Testis (tissue), 3 donors: ENCODE measurements around the gene TNFAIP8L1. TPM values are rescaled to one million over a fixed set of nuclear protein-coding genes. Genes with fewer than 3 reads are reported as not detected.

Experiments
- DNase-seq: peaks from one replicate; pipeline ENCODE4 v3.0.0-alpha.2; 2019
- H3K27ac ChIP-seq, 2 donors: fragments of 200-600 bp; sonication (generic); one replicate each; pipeline ENCODE4 v1.5.1; 2019
- H3K27me3 ChIP-seq: fragments of 200-600 bp; sonication (generic); one replicate; pipeline ENCODE4 v1.5.1; 2019
- H3K36me3 ChIP-seq: fragments of 200-600 bp; sonication (generic); one replicate; pipeline ENCODE4 v1.5.1; 2017; ENCODE audit warnings: low read depth; ENCODE audit errors: missing control alignments
- H3K4me1 ChIP-seq: fragments of 200-600 bp; sonication (generic); one replicate; pipeline ENCODE4 v1.5.1; 2019
- H3K4me3 ChIP-seq, 2 donors: fragments of 200-600 bp; sonication (generic); one replicate each; pipeline ENCODE4 v1.5.1; 2017 to 2019
- H3K9me3 ChIP-seq: fragments of 200-600 bp; sonication (generic); one replicate; pipeline ENCODE4 v1.5.1; 2017
- POLR2A ChIP-seq: fragments of 450-650 bp; IDR thresholded peaks from one replicate; pipeline ENCODE4 v1.6.1; 2017; ENCODE audit warnings: antibody characterized with exemption, mild to moderate bottlenecking, moderate library complexity
- WGBS, 2 donors: methylation state at CpG; one replicate each; pipeline ENCODE4 v1.1.5; 2018; 5-methylcytosine and 5-hydroxymethylcytosine counted together
- intact Hi-C: fragments of 100-400 bp; cut with DNase I; formaldehyde crosslinking; loops from one replicate; pipeline ENCODE4 v1.15.1; 2023; ENCODE audit warnings: low total_unique reads
- polyA plus RNA-seq: library from polyadenylated mRNA; stranded (reverse); fragments of 350-450 nt; fragmentation: Illumina TruSeq; extraction: RNeasy Lipid Tissue Mini Kit (QIAGEN cat#74804); gene quantifications from one replicate; pipeline ENCODE4 v1.2.3, GENCODE V29; 2014; ENCODE audit warnings: low read depth, low replicate concordance; ENCODE audit not compliant: insufficient read depth
- total RNA-seq, 2 donors: library from RNA; depleted of rRNA; stranded (reverse); fragments of >200 nt; gene quantifications; one replicate each; pipeline ENCODE4 v1.2.3, GENCODE V29; 2016
- TF ChIP-seq, protein P1 (sequence below), 3 experiments: fragments of 450-650 bp in 2 of 3; fragments of 200-600 bp in 1 of 3; sonication (generic) in 1 of 3; IDR thresholded peaks; one replicate each; pipeline ENCODE4 v1.5.1; 2016 to 2019; ENCODE audit warnings: antibody characterized with exemption in 3 of 3, mild to moderate bottlenecking in 2 of 3, moderate library complexity in 1 of 3

The TNFAIP8L1 gene
- total and polyA plus RNA-seq, 3 donors from 2014 or later: 9.7 to 15.9 (median 13.4) TPM

DNA sequence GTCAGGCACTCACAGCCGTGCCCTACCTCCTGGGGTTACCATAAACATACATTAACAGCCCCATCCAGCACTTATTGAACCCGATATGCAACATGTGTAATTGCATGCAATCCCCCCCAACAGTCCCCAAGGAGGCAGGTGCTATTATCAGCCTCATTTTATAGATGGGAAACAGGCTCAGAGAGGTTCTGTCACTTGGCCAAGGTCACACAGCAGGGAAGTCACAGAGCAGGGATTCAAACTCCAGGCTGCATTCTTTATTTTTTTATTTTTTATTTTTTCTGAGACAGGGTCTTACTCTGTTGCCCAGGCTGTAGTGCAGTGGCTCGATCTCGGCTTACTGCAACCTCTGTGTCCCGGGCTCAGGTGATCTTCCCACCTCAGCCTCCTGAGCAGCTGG is 38.4 kb upstream of the TNFAIP8L1 start:
- no peak for TF ChIP-seq POLR2A
- no peaks in the 10 kb centered on the region for H3K4me1 ChIP-seq
- intact Hi-C loops: no loop called here
- no peaks in the 10 kb centered on the region for H3K36me3 ChIP-seq
- DNase-seq: no peak
- no peaks in the 10 kb centered on the region for H3K9me3 ChIP-seq
- H3K4me3 ChIP-seq: no peak overlapping the region
- WGBS, 2 donors: 64 to 72% methylated on average over 5 of the region's 5 CpGs
- no peaks in the 10 kb centered on the region for H3K27me3 ChIP-seq
- H3K27ac ChIP-seq: no peak overlapping the region

DNA sequence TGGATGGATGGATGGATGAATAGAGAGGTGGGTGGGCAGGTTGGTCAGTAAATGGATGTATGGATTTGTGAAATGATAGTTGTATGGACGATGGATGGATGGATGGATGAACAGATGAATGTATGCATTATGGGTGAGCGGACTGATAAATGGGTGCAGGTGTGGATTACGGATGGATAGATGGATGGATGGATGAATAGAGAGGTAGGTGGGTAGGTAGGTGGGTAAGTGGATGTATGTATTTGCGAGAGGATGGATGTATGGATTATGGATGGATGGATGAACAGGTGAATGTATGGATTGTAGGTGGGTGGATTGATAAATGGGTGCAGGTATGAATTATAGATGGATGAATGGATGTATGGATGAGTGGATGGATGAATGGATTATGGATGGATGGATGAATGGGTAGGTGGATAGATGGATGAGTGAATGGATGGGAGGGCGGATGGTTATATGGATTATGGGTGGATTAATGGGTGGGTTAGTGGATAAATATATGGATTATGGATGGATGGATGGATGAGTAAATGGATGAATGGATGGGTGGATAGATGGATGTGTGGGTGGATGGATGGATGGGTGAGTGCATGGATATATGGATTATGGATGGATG is 37.0 kb upstream of the TNFAIP8L1 start:
- H3K4me1 ChIP-seq: no peaks in the 10 kb centered on the region
- DNase-seq: no peak
- intact Hi-C loops: no loop called here
- no peak overlapping the region for H3K27ac ChIP-seq
- H3K36me3 ChIP-seq: no peaks in the 10 kb centered on the region
- H3K4me3 ChIP-seq: no peak overlapping the region
- TF ChIP-seq, protein P1, sequence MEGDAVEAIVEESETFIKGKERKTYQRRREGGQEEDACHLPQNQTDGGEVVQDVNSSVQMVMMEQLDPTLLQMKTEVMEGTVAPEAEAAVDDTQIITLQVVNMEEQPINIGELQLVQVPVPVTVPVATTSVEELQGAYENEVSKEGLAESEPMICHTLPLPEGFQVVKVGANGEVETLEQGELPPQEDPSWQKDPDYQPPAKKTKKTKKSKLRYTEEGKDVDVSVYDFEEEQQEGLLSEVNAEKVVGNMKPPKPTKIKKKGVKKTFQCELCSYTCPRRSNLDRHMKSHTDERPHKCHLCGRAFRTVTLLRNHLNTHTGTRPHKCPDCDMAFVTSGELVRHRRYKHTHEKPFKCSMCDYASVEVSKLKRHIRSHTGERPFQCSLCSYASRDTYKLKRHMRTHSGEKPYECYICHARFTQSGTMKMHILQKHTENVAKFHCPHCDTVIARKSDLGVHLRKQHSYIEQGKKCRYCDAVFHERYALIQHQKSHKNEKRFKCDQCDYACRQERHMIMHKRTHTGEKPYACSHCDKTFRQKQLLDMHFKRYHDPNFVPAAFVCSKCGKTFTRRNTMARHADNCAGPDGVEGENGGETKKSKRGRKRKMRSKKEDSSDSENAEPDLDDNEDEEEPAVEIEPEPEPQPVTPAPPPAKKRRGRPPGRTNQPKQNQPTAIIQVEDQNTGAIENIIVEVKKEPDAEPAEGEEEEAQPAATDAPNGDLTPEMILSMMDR (IDR thresholded peaks at IDR 0.05): no peak
- TF ChIP-seq POLR2A: no peak
- no peaks in the 10 kb centered on the region for H3K9me3 ChIP-seq
- no peaks in the 10 kb centered on the region for H3K27me3 ChIP-seq
- 87 to 92% methylated on average over 5 of the region's 5 CpGs for WGBS, 2 donors

DNA sequence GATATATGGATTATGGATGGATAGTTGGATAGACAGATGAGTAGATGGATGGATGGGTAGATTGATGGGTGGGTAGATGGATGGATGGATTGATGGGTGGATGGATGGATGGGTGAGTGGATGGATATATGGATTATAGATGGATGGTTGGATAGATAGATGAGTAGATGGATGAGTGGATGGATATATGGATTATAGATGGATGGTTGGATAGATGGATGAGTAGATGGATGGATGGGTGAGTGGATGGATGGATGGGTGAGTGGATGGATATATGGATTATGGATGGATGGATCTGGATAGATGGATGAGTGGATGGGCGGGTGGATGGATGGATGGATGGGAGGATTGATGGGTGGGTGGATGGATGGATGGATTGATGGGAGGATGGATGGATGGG is 36.4 kb upstream of the TNFAIP8L1 start:
- H3K36me3 ChIP-seq: no peaks in the 10 kb centered on the region
- H3K27ac ChIP-seq: no peak overlapping the region
- no peaks in the 10 kb centered on the region for H3K4me1 ChIP-seq
- no peaks in the 10 kb centered on the region for H3K27me3 ChIP-seq
- H3K4me3 ChIP-seq: no peak overlapping the region
- 88 to 89% methylated on average over 1 of the region's 1 CpG for WGBS, 2 donors
- intact Hi-C loops: no loop called here
- TF ChIP-seq, protein P1 (IDR thresholded peaks at IDR 0.05): no peak
- TF ChIP-seq POLR2A: no peak
- no peak for DNase-seq
- H3K9me3 ChIP-seq: no peaks in the 10 kb centered on the region

GRCh38 chr19:4604912-4605311 is 34.4 kb upstream of the TNFAIP8L1 start:
- H3K4me3 ChIP-seq: no peak overlapping the region
- 72 to 80% methylated on average over 6 of the region's 6 CpGs for WGBS, 2 donors
- no peak for DNase-seq
- H3K4me1 ChIP-seq: no peaks in the 10 kb centered on the region
- H3K36me3 ChIP-seq: no peaks in the 10 kb centered on the region
- TF ChIP-seq, protein P1 (IDR thresholded peaks at IDR 0.05): no peak
- no peak for TF ChIP-seq POLR2A
- H3K9me3 ChIP-seq: no peaks in the 10 kb centered on the region
- H3K27ac ChIP-seq: no peak overlapping the region
- intact Hi-C loops: no loop called here
- H3K27me3 ChIP-seq: no peaks in the 10 kb centered on the region

DNA sequence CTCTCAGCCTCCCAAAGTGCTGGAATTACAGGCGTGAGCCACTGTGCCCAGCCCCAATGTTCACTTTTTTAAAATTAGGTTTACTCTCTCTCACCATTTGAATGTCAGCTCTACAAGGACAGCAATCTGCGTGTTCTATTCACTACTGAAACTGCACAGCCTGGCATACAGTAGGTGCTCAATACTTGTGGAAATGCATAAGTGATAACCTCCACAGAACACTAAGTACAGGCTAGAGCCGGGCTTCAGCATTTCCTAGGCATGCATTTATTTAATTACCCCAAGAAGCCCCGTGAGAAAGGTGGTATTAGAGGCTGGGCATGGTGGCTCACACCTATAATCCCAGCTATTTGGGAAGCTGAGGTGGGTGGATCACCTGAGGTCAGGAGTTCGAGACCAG is 33.1 kb upstream of the TNFAIP8L1 start:
- Histone ChIP-seq H3K9me3 (no peaks in the 10 kb centered on the region), H3K27ac (no peak overlapping the region), H3K4me3 (no peak overlapping the region), H3K36me3 (no peaks in the 10 kb centered on the region), H3K4me1 (no peaks in the 10 kb centered on the region), H3K27me3 (no peaks in the 10 kb centered on the region)
- TF ChIP-seq POLR2A: no peak
- TF ChIP-seq, protein P1 (IDR thresholded peaks at IDR 0.05): no peak
- WGBS, 2 donors: 58 to 76% methylated on average over 5 of the region's 5 CpGs
- intact Hi-C loops: no loop called here
- no peak for DNase-seq
